Measurements from ENCODE around the gene HRH3. TPM values are rescaled to one million over a fixed set of nuclear protein-coding genes. Genes with fewer than 3 reads are reported as not detected.

Gene HRH3
- total RNA-seq, 1 donor: not detected

- Histone ChIP-seq H3K36me3 (ENCODE audit: insufficient read depth, low read length) (no peaks in the 10 kb centered on the region), H3K4me2 (ENCODE audit: insufficient read depth, low read length) (no peak overlapping the region), H4K20me1 (ENCODE audit: insufficient read depth, low read length) (peaks cover 2% of the 10 kb centered on the region), H3K79me2 (ENCODE audit: insufficient read depth, low read length) (no peaks in the 10 kb centered on the region), H3K27me3 (ENCODE audit: insufficient read depth, low read length) (peaks cover 38% of the 10 kb centered on the region), H3K4me3 (ENCODE audit: insufficient read depth, low read length) (no peak overlapping the region), H3K27ac (ENCODE audit: low read depth, low read length) (no peak overlapping the region), H2AFZ (ENCODE audit: low read length) (no peak overlapping the region), H3K4me1 (ENCODE audit: insufficient read depth, low read length) (no peaks in the 10 kb centered on the region), H3K9me3 (ENCODE audit: low read depth, low read length) (no peaks in the 10 kb centered on the region)
- TF ChIP-seq CTCF (IDR thresholded peaks at IDR 0.05; ENCODE audit: extremely low read depth, low read depth, low read length): no peak
- DNase-seq (ENCODE audit: insufficient read length, low spot score, missing footprints): no peak
Measured at GRCh38 chr20:62214067-62214466, 6.0 kb downstream of the HRH3 start.

- no peak for TF ChIP-seq CTCF (IDR thresholded peaks at IDR 0.05; ENCODE audit: extremely low read depth, low read depth, low read length)
- peak; percentile 89 for DNase-seq (ENCODE audit: insufficient read length, low spot score, missing footprints)
- Histone ChIP-seq H3K4me3 (ENCODE audit: insufficient read depth, low read length) (no peak overlapping the region), H4K20me1 (ENCODE audit: insufficient read depth, low read length) (peaks cover 17% of the 10 kb centered on the region), H3K9me3 (ENCODE audit: low read depth, low read length) (no peaks in the 10 kb centered on the region), H3K36me3 (ENCODE audit: insufficient read depth, low read length) (no peaks in the 10 kb centered on the region), H3K4me2 (ENCODE audit: insufficient read depth, low read length) (no peak overlapping the region), H3K79me2 (ENCODE audit: insufficient read depth, low read length) (no peaks in the 10 kb centered on the region), H2AFZ (ENCODE audit: low read length) (no peak overlapping the region), H3K4me1 (ENCODE audit: insufficient read depth, low read length) (peaks cover 3% of the 10 kb centered on the region), H3K27ac (ENCODE audit: low read depth, low read length) (no peak overlapping the region), H3K27me3 (ENCODE audit: insufficient read depth, low read length) (peaks cover 24% of the 10 kb centered on the region)
Measured at GRCh38 chr20:62212299-62212698, 7.8 kb downstream of the HRH3 start.

- H2AFZ ChIP-seq (ENCODE audit: low read length): no peak overlapping the region
- peaks cover 6% of the 10 kb centered on the region for H3K4me1 ChIP-seq (ENCODE audit: insufficient read depth, low read length)
- no peaks in the 10 kb centered on the region for H3K79me2 ChIP-seq (ENCODE audit: insufficient read depth, low read length)
- no peak for TF ChIP-seq CTCF (IDR thresholded peaks at IDR 0.05; ENCODE audit: extremely low read depth, low read depth, low read length)
- H3K4me3 ChIP-seq (ENCODE audit: insufficient read depth, low read length): no peak overlapping the region
- H4K20me1 ChIP-seq (ENCODE audit: insufficient read depth, low read length): peaks cover 17% of the 10 kb centered on the region
- H3K9me3 ChIP-seq (ENCODE audit: low read depth, low read length): no peaks in the 10 kb centered on the region
- H3K27ac ChIP-seq (ENCODE audit: low read depth, low read length): no peak overlapping the region
- H3K27me3 ChIP-seq (ENCODE audit: insufficient read depth, low read length): peaks cover 24% of the 10 kb centered on the region
- H3K4me2 ChIP-seq (ENCODE audit: insufficient read depth, low read length): no peak overlapping the region
- DNase-seq (ENCODE audit: insufficient read length, low spot score, missing footprints): peak; percentile 92
- H3K36me3 ChIP-seq (ENCODE audit: insufficient read depth, low read length): no peaks in the 10 kb centered on the region
Measured at GRCh38 chr20:62211769-62212288, 8.2 kb downstream of the HRH3 start.

GRCh38 chr20:62211216-62211615, 8.9 kb downstream of the HRH3 start:
- Histone ChIP-seq H3K27me3 (ENCODE audit: insufficient read depth, low read length) (peaks cover 24% of the 10 kb centered on the region), H4K20me1 (ENCODE audit: insufficient read depth, low read length) (peaks cover 17% of the 10 kb centered on the region), H3K4me1 (ENCODE audit: insufficient read depth, low read length) (peaks cover 6% of the 10 kb centered on the region), H3K27ac (ENCODE audit: low read depth, low read length) (no peak overlapping the region), H3K9me3 (ENCODE audit: low read depth, low read length) (no peaks in the 10 kb centered on the region), H3K36me3 (ENCODE audit: insufficient read depth, low read length) (no peaks in the 10 kb centered on the region), H3K4me2 (ENCODE audit: insufficient read depth, low read length) (no peak overlapping the region), H2AFZ (ENCODE audit: low read length) (no peak overlapping the region), H3K4me3 (ENCODE audit: insufficient read depth, low read length) (no peak overlapping the region), H3K79me2 (ENCODE audit: insufficient read depth, low read length) (no peaks in the 10 kb centered on the region)
- TF ChIP-seq CTCF (IDR thresholded peaks at IDR 0.05; ENCODE audit: extremely low read depth, low read depth, low read length): no peak
- peak; percentile 80 for DNase-seq (ENCODE audit: insufficient read length, low spot score, missing footprints)

Data from osteoblast (primary cell).